Smooth muscle cell of the brain vasculature (primary cell): ENCODE data around the gene APOA1.

ENCODE experiments used
- DNase-seq: peaks from one replicate; pipeline ENCODE4 v3.0.0-alpha.2; 2012; ENCODE audit warnings: low read depth, low spot score

The APOA1 gene

DNA sequence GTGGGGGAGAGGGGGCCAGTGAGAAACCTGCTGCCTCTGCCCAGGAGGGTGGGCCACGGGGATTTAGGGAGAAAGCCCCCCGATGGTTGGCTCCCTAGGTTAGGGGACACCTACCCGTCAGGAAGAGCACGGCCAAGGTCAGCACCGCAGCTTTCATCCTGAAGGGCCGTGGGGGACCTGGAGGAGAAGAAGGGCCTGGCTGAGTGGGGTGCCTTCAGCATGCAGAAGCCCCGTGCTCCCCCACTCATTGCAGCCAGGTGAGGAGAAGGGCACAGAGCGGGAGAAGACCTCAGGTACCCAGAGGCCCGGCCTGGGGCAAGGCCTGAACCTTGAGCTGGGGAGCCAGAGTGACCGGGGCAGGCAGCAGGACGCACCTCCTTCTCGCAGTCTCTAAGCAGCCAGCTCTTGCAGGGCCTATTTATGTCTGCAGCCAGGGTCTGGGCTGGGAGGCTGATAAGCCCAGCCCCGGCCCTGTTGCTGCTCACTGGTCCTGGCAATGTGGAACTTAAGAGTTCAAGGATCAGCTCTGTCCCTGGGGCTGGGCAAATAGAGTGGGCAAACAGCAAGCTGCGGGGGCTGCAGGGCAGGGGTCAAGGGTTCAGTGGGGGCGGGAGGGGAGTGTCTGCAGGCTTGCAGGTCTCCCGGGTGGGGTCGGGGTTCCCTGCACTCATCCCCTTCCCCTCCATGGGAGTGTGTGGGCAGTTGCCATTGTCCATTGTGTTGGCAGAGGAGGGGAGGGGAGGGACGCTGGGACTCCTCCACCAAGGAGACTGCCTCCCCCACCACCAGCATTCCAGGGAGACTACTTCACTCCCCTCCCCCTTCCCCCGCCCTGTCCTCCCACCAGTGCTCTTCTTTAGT lies at the start of gene APOA1:
APOA1 (minus strand) TSS at position 392 of the 861 bp plus-strand sequence; CDS start at position 157, 235 bp downstream.
- DNase-seq = no peak

GRCh38 chr11:116885951-116886655 lies 48.7 kb upstream of the APOA1 start:
- no peak for DNase-seq

- DNase-seq = no peak
Observed at GRCh38 chr11:116882386-116882785, 45.0 kb upstream of the APOA1 start.

GRCh38 chr11:116881143-116881542 lies 43.7 kb upstream of the APOA1 start:
- DNase-seq = no peak

DNA sequence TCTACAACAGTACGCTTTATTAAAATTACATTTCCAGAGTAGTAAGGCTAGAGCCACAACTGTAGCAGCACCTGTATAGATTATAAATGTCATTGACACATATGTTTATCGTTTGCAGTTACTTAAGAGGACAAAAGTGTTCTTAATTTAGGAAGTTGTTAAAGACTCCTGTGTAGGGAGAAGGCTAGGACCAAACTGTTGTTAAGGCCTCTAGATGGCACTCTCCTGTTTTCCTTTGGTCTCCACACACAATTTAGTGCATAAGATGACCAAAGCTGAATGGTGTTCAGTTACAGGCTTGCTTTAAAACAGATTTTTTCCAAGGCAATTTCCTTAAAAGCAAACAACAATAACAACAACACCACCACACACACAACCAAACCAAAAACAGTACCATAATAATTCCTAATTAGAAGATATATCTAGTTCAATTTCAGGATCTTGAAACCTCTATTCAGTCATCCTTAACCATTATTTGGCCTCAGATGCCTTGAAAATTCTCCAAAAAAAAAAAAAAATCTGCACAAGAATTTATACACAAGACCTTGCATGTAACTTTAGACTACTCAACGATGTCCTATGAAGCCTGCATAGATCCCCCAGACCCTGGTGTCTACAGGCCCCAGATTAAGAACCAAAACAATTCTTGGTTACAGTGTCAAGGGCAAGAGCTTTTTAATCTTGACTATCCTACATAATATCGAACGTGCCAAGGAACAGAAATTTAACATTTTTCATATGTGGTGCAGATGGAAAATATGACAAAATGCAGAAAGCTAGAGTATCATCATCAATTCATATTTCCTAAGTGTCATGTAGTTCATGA lies 42.6 kb upstream of the APOA1 start:
- peak; percentile 47 for DNase-seq

DNA sequence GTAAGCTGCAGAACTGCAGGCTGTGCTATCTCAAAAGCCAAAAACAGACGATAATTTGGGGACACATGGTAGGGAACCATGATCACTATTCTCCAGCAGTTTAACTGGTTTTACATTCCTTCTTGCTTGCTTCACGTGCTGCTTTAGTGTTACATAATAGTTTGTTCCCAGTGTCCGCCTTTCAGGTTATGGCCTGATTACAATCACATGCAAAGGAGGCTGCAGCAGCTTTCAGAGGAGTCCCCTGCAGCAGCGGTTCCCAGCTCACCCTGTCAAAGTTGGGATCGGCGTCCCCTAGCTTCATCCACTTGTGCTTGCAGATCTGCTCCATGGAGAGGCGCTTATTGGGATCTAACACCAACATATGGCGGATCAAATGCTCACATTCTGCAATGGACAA lies 39.2 kb upstream of the APOA1 start:
- DNase-seq = no peak

DNA sequence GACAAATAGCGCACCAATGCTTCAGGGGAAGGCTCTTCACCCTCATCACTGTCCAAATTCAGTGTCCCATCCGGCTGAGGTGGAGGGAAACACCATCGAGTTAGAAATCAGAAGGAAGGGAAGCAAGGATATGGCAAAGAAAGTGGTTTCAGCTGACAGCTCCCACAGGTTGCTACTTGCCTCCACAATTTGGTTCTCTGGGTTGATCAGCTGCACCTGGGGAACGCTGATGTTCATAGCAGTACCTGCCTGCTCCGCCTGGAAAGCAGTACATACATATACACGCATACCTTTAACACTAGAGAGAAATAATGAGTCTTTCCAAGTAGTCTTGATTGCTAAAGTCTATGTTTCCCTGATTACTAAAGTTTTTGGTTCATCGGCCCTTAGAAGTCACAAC lies 37.8 kb upstream of the APOA1 start:
- no peak for DNase-seq

GRCh38 chr11:116874251-116874650 lies 36.8 kb upstream of the APOA1 start:
- no peak for DNase-seq

GRCh38 chr11:116873381-116873780 lies 36.0 kb upstream of the APOA1 start:
- no peak for DNase-seq

DNA sequence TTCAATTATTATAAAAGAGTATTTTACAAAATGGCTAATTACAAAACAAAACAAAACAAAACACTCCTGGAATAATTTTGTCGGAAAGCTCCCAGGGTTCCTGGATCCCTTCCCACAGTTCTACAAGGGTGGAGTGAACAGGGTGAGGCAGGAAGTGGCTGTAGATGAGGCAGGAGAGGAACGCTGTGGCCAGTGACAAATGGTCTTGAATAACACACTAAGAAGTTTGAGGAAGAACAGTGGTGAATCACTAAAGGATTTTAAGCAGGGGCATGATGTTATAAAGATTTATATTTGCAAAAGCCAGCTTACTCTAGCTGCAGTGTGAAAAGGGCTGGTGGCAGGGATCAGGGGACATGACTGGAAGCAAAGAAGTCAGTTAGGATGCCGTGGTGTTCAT lies 33.8 kb upstream of the APOA1 start:
- DNase-seq = no peak

- DNase-seq = no peak
Observed at GRCh38 chr11:116870054-116870453, 32.6 kb upstream of the APOA1 start.

DNA sequence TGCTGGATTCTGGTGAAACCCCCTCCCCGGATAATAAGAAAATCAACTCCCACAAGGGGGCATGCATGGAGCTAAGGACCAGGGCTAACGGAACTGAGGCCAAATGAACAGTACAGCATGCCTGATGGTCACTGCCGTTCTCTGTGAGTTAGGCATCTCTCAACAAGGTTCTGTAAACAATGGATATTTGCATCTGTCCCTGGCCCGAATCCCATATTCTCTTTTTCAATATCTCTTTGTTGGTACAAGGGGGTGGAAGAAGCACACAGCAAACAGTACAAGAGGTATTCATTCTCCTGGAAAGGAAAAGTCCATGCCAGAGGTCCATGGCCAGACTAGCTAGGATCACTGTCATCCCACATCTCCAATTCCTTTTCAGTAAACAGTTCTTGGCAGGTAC lies 32.2 kb upstream of the APOA1 start:
- no peak for DNase-seq

DNA sequence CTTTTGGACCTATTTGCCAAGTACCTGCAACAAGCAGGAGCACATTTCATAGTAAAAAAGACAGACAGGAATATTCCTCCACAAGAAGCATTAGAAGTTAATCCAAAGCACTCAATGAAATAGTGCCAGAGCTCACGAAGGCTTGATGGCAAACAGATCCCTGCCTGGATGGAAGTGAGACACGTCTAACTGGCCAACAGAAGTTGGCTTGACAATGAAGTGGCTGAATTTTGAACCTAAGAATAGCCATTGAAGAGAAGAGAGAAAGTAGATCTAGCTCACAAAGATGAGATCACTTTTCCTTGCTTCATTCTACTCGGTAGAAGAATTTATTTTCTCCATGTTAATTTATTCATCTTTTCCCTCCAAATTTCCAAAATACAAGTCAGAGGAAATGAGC lies 30.6 kb upstream of the APOA1 start:
- no peak for DNase-seq

DNA sequence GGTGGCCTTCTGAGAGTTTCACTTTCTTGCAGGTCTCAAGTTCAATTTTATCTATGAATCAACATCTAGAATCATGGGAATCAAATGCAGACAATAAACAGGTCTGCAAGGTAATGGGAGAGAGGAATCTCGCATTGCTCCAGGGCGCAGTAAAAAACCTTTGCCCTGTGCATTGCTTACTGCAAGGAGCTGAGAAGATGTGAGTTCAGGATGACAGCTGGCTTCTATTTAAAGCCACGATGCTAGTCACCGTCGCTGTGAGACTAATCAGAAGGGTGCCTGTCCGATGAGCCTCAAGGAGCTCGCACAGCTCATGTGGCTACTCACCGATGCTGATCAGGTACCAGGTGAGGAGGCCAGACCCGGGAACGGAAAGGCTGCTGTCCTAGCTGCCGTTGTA lies 30.2 kb upstream of the APOA1 start:
- no peak for DNase-seq

DNA sequence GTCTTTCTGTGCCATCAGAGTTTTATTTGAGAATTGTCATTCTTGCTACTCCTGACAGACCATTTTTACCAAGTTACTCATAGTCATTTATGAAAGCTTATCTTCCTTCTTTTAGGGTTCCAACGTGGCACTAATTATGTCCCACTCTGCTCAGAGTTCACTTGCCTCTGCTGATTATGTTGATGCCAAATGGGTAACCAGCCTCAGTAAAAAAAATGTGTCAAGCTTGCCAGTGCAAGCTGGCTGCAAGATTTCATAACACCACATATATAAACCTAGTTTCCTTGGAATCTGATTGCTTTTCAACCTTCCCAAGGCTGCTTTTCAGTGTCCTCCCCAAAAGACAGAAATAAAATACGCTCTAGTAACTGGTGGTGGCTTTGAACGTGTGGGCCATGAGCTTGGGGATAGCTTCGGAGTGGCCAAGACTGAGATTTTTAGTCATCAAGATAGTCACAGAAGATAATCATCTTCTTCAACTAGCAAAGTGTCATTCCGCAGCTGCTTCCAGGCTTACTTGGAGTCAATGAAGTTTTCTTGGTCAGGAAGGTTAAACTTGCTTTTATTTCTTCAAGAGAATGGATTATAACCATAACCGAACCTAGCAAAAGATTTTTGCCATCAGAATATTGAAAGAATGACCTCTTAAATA lies 29.5 kb upstream of the APOA1 start:
- no peak for DNase-seq

DNA sequence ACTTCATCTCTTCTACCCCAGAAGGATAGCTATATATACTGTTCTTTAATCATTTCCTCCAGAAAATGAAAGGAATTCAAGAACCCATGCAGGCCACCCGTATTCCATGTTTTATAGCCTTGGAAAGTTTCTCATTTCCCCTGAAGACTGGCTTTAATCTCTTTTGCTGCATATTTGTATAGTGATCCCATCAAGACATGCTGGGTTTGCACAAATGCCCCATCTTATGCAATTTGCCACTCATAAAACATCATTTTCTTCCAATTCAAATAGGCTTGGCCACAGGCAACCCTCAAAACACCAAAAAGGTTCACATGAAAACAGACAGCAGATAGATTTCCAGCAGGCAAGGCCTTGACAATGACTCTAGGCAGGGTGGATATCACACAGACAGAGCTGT lies 28.3 kb upstream of the APOA1 start:
- no peak for DNase-seq

GRCh38 chr11:116864531-116864930 lies 27.1 kb upstream of the APOA1 start:
- DNase-seq = no peak

DNA sequence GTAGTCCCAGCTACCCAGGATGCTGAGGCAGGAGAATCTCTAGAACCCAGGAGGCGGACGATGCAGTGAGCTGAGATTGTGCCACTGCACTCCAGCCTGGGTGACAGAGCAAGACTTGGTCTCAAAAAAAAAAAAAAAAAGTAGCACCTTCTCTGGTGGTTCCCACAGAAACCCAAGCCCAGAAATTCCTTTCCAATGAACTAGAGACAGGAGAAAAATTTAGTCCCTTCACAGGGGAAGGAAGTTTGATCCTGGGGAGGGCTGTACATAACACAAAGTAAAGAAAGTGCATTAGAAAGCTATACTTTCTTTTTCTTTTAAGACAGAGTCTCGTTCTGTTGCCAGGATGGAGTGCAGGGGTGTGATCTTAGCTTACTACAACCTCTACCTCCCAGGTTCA lies 25.5 kb upstream of the APOA1 start:
- no peak for DNase-seq

DNA sequence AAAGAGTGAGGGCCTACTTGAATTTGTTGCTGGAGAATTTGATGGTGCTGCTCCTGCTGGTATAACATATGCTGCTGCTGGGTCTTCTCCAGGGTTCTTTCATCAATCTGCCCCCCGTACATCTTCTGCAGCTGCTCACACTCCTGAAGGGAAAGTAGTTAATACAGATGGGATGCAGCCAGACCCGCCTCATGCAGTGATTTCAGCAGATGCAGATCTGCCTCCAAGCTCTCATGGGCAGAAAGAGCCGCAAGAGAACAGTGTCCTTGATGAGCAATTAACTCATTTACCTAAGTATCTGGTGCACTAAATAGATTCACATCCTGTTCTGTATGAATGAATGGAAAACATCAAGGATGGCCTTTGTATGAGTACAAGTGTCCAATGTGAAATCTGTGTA lies 24.8 kb upstream of the APOA1 start:
- DNase-seq = no peak

GRCh38 chr11:116861539-116861938 lies 24.1 kb upstream of the APOA1 start:
- no peak for DNase-seq

DNA sequence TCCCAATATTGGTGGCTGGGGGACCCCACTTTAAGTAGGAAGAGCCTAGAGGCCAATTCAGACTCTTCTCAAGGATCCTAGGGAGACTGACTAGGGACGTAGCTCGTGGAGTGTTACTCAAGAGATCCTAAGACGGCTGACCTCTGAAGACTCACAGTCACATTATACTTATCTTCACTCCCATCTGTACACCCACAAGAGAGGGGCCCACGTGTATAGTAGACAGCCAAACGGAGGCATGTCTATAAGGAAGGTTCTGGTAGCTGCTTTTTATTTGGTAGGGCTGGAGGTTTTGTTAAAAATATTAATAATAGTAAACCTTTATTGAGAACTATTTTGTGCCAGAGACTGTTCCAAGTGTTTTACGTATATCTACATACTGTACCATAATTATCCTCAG lies 22.9 kb upstream of the APOA1 start:
- DNase-seq = no peak

GRCh38 chr11:116859175-116859574 lies 21.8 kb upstream of the APOA1 start:
- no peak for DNase-seq
